Endothelial cell of umbilical vein (primary cell): ENCODE data around the gene BHLHE23. TPM values are rescaled to one million over a fixed set of nuclear protein-coding genes. Genes with fewer than 3 reads are reported as not detected.

Experiments used
- BruUV-seq: library from RNA; stranded (reverse); fragments of 400-500 nt; replicated peaks from 2 replicates; lab custom pipeline; 2021; lab: Mats Ljungman, UMichigan
- CTCF ChIA-PET: fragments of 300-600, 350-600 bp; sonication (Branson Sonifier 250); formaldehyde crosslinking; loops from one replicate; lab custom pipeline; 2021; ENCODE audit warnings: antibody characterized with exemption, inconsistent platforms; lab: Charles Lee
- POLR2A ChIA-PET: fragments of 300-600, 350-600 bp; sonication (Branson Sonifier 250); formaldehyde crosslinking; loops from one replicate; lab custom pipeline; 2021; ENCODE audit warnings: antibody characterized with exemption, inconsistent platforms; lab: Charles Lee
- DNase-seq: peaks from one replicate; pipeline ENCODE4 v3.0.0-alpha.2; 2011; ENCODE audit warnings: low read depth, low spot score
- FAIRE-seq: peaks from 2 replicates; lab custom pipeline; 2011; peaks lifted over from hg19 to GRCh38; lab: Jason Lieb, UNC
- H2AFZ ChIP-seq: 2 replicates; pipeline ENCODE4 v1.6.0; 2012; ENCODE audit warnings: low read depth, low read length, control low read depth, inconsistent platforms
- H3K27ac ChIP-seq: 2 replicates; pipeline ENCODE4 v1.5.1; 2011; ENCODE audit warnings: low read depth, mild to moderate bottlenecking, control low read depth, low read length, moderate library complexity; ENCODE audit not compliant: insufficient read depth
- H3K27me3 ChIP-seq, 2 experiments: 2 replicates each; pipeline versions ENCODE4 v1.6.0 to v1.6.1; 2011; ENCODE audit warnings: low read length in 2 of 2, mixed read lengths in 1 of 2; ENCODE audit not compliant: control insufficient read depth in 2 of 2, insufficient read depth in 2 of 2
- H3K36me3 ChIP-seq, 2 experiments: 2 replicates in 1 of 2; 3 replicates in 1 of 2; pipeline ENCODE4 v1.5.1; 2011; ENCODE audit warnings: low read length in 2 of 2, mild to moderate bottlenecking in 1 of 2, moderate library complexity in 1 of 2; ENCODE audit not compliant: control insufficient read depth in 2 of 2, insufficient read depth in 2 of 2; ENCODE audit errors: extremely low read depth in 1 of 2
- H3K4me1 ChIP-seq: 3 replicates; pipeline ENCODE4 v1.5.1; 2011; ENCODE audit warnings: mild to moderate bottlenecking, low read length; ENCODE audit not compliant: control insufficient read depth, insufficient read depth; ENCODE audit errors: extremely low read depth
- H3K4me2 ChIP-seq: 2 replicates; pipeline ENCODE4 v1.6.1; 2011; ENCODE audit warnings: low read length, control low read depth, mixed read lengths; ENCODE audit not compliant: insufficient read depth
- H3K4me3 ChIP-seq, 3 experiments: fragments of 200-600 bp in 1 of 3; sonication (generic), shearing (Covaris generic) in 1 of 3; replicated peaks in 1 of 3; 2 replicates each; pipeline ENCODE4 v1.5.1; 2011 to 2016; ENCODE audit warnings: control low read depth in 3 of 3, low read length in 3 of 3, mild to moderate bottlenecking in 2 of 3, inconsistent platforms in 1 of 3, low read depth in 1 of 3, moderate library complexity in 1 of 3; ENCODE audit not compliant: insufficient read depth in 1 of 3
- H3K79me2 ChIP-seq: 2 replicates; pipeline ENCODE4 v1.6.0; 2012; ENCODE audit warnings: low read length, inconsistent platforms; ENCODE audit not compliant: control insufficient read depth, insufficient read depth
- H3K9ac ChIP-seq: replicated peaks from 2 replicates; pipeline ENCODE3; 2011; ENCODE audit warnings: low read length, control low read depth; ENCODE audit not compliant: insufficient read depth; ENCODE audit errors: extremely low read depth
- H3K9me1 ChIP-seq: replicated peaks from 3 replicates; pipeline ENCODE4 v1.6.0; 2011; ENCODE audit warnings: mild to moderate bottlenecking, low read length; ENCODE audit not compliant: control insufficient read depth, insufficient read depth; ENCODE audit errors: extremely low read depth
- H3K9me3 ChIP-seq: replicated peaks from 2 replicates; pipeline ENCODE4 v1.5.1; 2012; ENCODE audit warnings: low read length, inconsistent platforms; ENCODE audit not compliant: control insufficient read depth, insufficient read depth
- H4K20me1 ChIP-seq: replicated peaks from 2 replicates; pipeline ENCODE3; 2011; ENCODE audit warnings: mild to moderate bottlenecking, low read length; ENCODE audit not compliant: control insufficient read depth, insufficient read depth; ENCODE audit errors: extremely low read depth
- EZH2 ChIP-seq: IDR thresholded peaks from 2 replicates; pipeline ENCODE4 v1.6.1; 2012; ENCODE audit warnings: borderline replicate concordance, low read depth, mild to moderate bottlenecking, moderate library complexity, low read length, inconsistent platforms; ENCODE audit not compliant: severe bottlenecking
- FOS ChIP-seq: IDR thresholded peaks from 2 replicates; pipeline ENCODE4 v1.6.1; 2011; ENCODE audit warnings: mild to moderate bottlenecking, low read length, moderate library complexity, borderline replicate concordance; ENCODE audit not compliant: insufficient read depth
- GATA2 ChIP-seq: IDR thresholded peaks from 2 replicates; pipeline ENCODE4 v1.7.0; 2011; ENCODE audit warnings: low read depth, mild to moderate bottlenecking, moderate library complexity, mixed read lengths, low read length; ENCODE audit not compliant: insufficient read length, insufficient read depth
- JUN ChIP-seq: IDR thresholded peaks from 2 replicates; pipeline ENCODE4 v1.6.1; 2011; ENCODE audit warnings: borderline replicate concordance, low read depth; ENCODE audit not compliant: insufficient read length, insufficient read depth
- MYC ChIP-seq: IDR thresholded peaks from one replicate; pipeline ENCODE4 v1.6.1; 2011; ENCODE audit warnings: mild to moderate bottlenecking, low read depth, low read length
- POLR2A ChIP-seq: IDR thresholded peaks from 2 replicates; pipeline ENCODE4 v1.6.1; 2012; ENCODE audit warnings: low read depth, mild to moderate bottlenecking, control low read depth, low read length
- POLR2AphosphoS5 ChIP-seq: IDR thresholded peaks from 2 replicates; pipeline ENCODE4 v1.6.1; 2012; ENCODE audit warnings: low read depth, mild to moderate bottlenecking, control low read depth, low read length, moderate library complexity; ENCODE audit not compliant: insufficient read depth
- dilution Hi-C: fragments of 300-500 bp; cut with MboI; formaldehyde crosslinking; loops from one replicate; pipeline ENCODE4 v1.15.0; 2019; ENCODE audit warnings: low sequenced_read_pairs; ENCODE audit not compliant: extremely low pct_ligation_motif_present
- intact Hi-C: fragments of 100-400 bp; cut with micrococcal nuclease; formaldehyde crosslinking; loops from one replicate; pipeline ENCODE4 v1.10.0; 2022
- polyA plus RNA-seq, 4 experiments: library from polyadenylated mRNA; depleted of rRNA in 3 of 4; stranded (reverse) in 3 of 4; unstranded in 1 of 4; fragments of >200 nt; gene quantifications; 2 replicates each; pipeline versions ENCODE4 v1.2.1 to v1.2.3, GENCODE V29; 2011 to 2012; ENCODE audit warnings: missing spikeins in 1 of 4
- total RNA-seq: library from RNA; stranded (reverse); gene quantifications from 2 replicates; pipeline ENCODE4 v1.2.3, GENCODE V29; 2021
- TF ChIP-seq, protein P1 (sequence below), 2 donors: IDR thresholded peaks; 1 replicate in 1 of 2; 2 replicates in 1 of 2; pipeline ENCODE4 v1.5.1; 2011; ENCODE audit warnings: low read length in 2 of 2, mild to moderate bottlenecking in 2 of 2, moderate library complexity in 2 of 2, control low read depth in 1 of 2, inconsistent platforms in 1 of 2, low read depth in 1 of 2; ENCODE audit not compliant: insufficient read depth in 1 of 2; ENCODE audit errors: extremely low read depth in 1 of 2
- TF ChIP-seq, protein P2 (sequence below): IDR thresholded peaks from 2 replicates; pipeline ENCODE4 v1.6.1; 2011; ENCODE audit not compliant: insufficient read depth, insufficient read length

The BHLHE23 gene
- total and polyA plus RNA-seq, 2 donors (not counting 3 experiments of a cell fraction or from before 2014, with no cell fraction given): not detected

DNA sequence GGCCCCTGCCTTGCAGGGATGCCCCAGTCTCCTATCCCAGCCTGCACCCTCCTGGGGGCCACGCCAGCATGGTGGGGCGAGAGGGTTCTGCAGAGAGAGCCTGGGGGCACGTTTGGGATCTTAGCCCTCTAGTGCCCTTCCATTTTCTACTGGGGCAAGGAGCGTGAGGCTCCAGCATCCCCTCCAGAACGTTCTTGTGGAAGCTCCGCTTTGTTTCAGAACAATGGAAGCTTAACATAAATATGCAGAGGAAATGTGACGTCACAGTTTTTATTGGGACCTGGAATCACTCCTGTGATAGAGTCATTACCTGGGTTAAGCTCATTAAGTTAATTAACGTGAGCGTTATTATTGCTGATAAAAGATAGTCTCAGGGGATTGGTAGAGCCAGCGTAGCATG, 19.6 kb downstream of the BHLHE23 start:
- Histone ChIP-seq H3K27ac (no peak overlapping the region), H3K79me2 (no peaks in the 10 kb centered on the region), H3K9me1 (no peaks in the 10 kb centered on the region), H3K9ac (no peak overlapping the region), H3K4me1 (no peaks in the 10 kb centered on the region), H3K27me3 (peaks cover 0 to under 1% of the 10 kb centered on the region in 2 experiments), H3K4me2 (no peak overlapping the region), H2AFZ (no peak overlapping the region), H4K20me1 (no peaks in the 10 kb centered on the region), H3K9me3 (no peaks in the 10 kb centered on the region), H3K4me3 (no peak overlapping the region), H3K36me3 (no peaks in the 10 kb centered on the region)
- ChIA-PET POLR2A (no interaction called here), CTCF (interaction anchor here (1.2 kb wide), 2 partner anchors 15 to 22 kb away, joined by 3 to 5 read pairs; no protein-coding TSS in a partner anchor)
- dilution Hi-C loops: no loop called here
- no TSS peak for BruUV-seq
- intact Hi-C loops: no loop called here
- TF ChIP-seq, protein P1, sequence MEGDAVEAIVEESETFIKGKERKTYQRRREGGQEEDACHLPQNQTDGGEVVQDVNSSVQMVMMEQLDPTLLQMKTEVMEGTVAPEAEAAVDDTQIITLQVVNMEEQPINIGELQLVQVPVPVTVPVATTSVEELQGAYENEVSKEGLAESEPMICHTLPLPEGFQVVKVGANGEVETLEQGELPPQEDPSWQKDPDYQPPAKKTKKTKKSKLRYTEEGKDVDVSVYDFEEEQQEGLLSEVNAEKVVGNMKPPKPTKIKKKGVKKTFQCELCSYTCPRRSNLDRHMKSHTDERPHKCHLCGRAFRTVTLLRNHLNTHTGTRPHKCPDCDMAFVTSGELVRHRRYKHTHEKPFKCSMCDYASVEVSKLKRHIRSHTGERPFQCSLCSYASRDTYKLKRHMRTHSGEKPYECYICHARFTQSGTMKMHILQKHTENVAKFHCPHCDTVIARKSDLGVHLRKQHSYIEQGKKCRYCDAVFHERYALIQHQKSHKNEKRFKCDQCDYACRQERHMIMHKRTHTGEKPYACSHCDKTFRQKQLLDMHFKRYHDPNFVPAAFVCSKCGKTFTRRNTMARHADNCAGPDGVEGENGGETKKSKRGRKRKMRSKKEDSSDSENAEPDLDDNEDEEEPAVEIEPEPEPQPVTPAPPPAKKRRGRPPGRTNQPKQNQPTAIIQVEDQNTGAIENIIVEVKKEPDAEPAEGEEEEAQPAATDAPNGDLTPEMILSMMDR (IDR thresholded peaks at IDR 0.05; ENCODE audit: extremely low read depth in 1 of 2, insufficient read depth in 1 of 2, low read depth in 1 of 2, low read length in 2 of 2): no peak
- TF ChIP-seq, protein P2, sequence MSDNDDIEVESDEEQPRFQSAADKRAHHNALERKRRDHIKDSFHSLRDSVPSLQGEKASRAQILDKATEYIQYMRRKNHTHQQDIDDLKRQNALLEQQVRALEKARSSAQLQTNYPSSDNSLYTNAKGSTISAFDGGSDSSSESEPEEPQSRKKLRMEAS: no peak
- DNase-seq (no peak), FAIRE-seq (no peak)

DNA sequence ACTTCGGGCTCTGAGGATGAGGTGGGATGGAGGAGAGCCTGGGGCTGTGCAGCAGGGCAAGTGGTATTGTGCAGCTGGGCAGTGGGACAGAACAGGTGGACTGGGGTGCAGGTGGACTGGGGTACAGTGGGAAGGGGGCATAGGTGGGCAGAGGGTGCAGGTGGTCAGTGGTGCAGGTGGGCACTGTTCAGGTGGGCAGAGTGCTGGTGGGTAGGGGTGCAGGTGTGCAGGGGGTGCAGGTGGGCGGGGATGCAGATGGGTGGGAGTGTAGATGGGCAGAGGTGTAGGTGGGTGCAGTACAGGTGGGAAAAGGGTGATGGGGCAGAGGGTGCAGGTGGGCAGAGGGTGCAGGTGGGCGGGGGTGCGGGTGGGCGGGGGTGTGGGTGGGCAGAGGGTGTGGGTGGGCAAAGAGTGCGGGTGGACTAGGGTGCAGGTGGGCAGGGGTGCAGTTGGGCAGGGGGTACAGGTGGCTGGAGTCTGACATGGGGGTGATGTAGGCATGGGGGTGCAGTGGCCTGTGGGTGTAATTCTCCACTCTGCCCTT, 20.4 kb downstream of the BHLHE23 start:
- ChIA-PET POLR2A (no interaction called here), CTCF (interaction anchor here (2.2 kb wide), 1 partner anchor 14 kb away, joined by 12 read pairs; no protein-coding TSS in a partner anchor)
- Histone ChIP-seq H3K4me1 (no peaks in the 10 kb centered on the region), H3K79me2 (no peaks in the 10 kb centered on the region), H3K9me1 (no peaks in the 10 kb centered on the region), H3K9me3 (no peaks in the 10 kb centered on the region), H2AFZ (no peak overlapping the region), H3K4me2 (no peak overlapping the region), H3K9ac (no peak overlapping the region), H3K4me3 (no peak overlapping the region), H3K36me3 (no peaks in the 10 kb centered on the region), H3K27me3 (peaks cover 3% of the 10 kb centered on the region in 2 experiments), H4K20me1 (no peaks in the 10 kb centered on the region), H3K27ac (no peak overlapping the region)
- BruUV-seq: no TSS peak
- no peak for DNase-seq
- intact Hi-C loops: no loop called here
- no peak for FAIRE-seq
- TF ChIP-seq GATA2: no peak
- TF ChIP-seq FOS: no peak
- no peak for TF ChIP-seq POLR2AphosphoS5
- no peak for TF ChIP-seq MYC
- no peak for TF ChIP-seq EZH2
- no peak for TF ChIP-seq POLR2A
- TF ChIP-seq, protein P2: no peak
- no peak for TF ChIP-seq JUN
- TF ChIP-seq, protein P1 (IDR thresholded peaks at IDR 0.05; ENCODE audit: extremely low read depth in 1 of 2, insufficient read depth in 1 of 2, low read depth in 1 of 2, low read length in 2 of 2): no peak
- dilution Hi-C loops: no loop called here
